GF-D8 (cell line): ENCODE results near the gene LYSMD4.

ENCODE experiments used
- DNase-seq: peaks from one replicate; lab custom pipeline; 2025; lab: John Stamatoyannopoulos, UW

Gene LYSMD4

GRCh38 chr15:99706557-99707303 is 26.5 kb downstream of the LYSMD4 start:
- no peak for DNase-seq

GRCh38 chr15:99704444-99704838 is 28.8 kb downstream of the LYSMD4 start:
- DNase-seq: peak; percentile 30

- DNase-seq: peak; percentile 12
Observed at GRCh38 chr15:99703603-99704443, 29.4 kb downstream of the LYSMD4 start.

GRCh38 chr15:99702895-99703602 is 30.2 kb downstream of the LYSMD4 start:
- no peak for DNase-seq

- no peak for DNase-seq
Observed at GRCh38 chr15:99696096-99696495, 37.1 kb downstream of the LYSMD4 start.

GRCh38 chr15:99692825-99693224 is 40.4 kb downstream of the LYSMD4 start:
- no peak for DNase-seq

- DNase-seq: no peak
Observed at GRCh38 chr15:99686290-99686689, 46.9 kb downstream of the LYSMD4 start.

GRCh38 chr15:99683000-99683670 is 50.1 kb downstream of the LYSMD4 start:
- DNase-seq: no peak

- DNase-seq: no peak
Observed at GRCh38 chr15:99682455-99682854, 50.8 kb downstream of the LYSMD4 start.

GRCh38 chr15:99681990-99682389 is 51.2 kb downstream of the LYSMD4 start:
- no peak for DNase-seq

GRCh38 chr15:99680276-99680675 is 53.0 kb downstream of the LYSMD4 start:
- no peak for DNase-seq

GRCh38 chr15:99677540-99678134 is 55.6 kb downstream of the LYSMD4 start:
- DNase-seq: no peak
